Omental fat pad (tissue), 4 donors: ENCODE data around the gene PPIL4. TPM values are rescaled to one million over a fixed set of nuclear protein-coding genes. Genes with fewer than 3 reads are reported as not detected.
"Not testable (repeated sequence)": the region's sequence is repeated elsewhere in the genome, so short reads cannot be mapped to it uniquely, and the experiment has no call there.

Source experiments
- ATAC-seq: fragments of 150-250 bp; one replicate; pipeline ENCODE4 v1.9.1; 2016; ENCODE audit warnings: mild to moderate bottlenecking, moderate library complexity; ENCODE audit not compliant: low FRiP score
- DNase-seq: peaks from one replicate; pipeline ENCODE4 v3.0.0-alpha.2; 2019; ENCODE audit warnings: low spot score
- total RNA-seq, 4 donors: library from RNA; depleted of rRNA; stranded (reverse); fragments of >200 nt; gene quantifications; one replicate each; pipeline ENCODE4 v1.1.0, GENCODE V29; 2016
- TF ChIP-seq, protein P1 (sequence below), 3 donors: fragments of 450-650 bp; IDR thresholded peaks; one replicate each; pipeline ENCODE4 v1.5.1; 2016 to 2017; ENCODE audit warnings: antibody characterized with exemption in 3 of 3, mild to moderate bottlenecking in 3 of 3, moderate library complexity in 2 of 3

PPIL4 gene
- total RNA-seq, 4 donors from 2014 or later = 21.7 to 41.4 (median 30.7) TPM

DNA sequence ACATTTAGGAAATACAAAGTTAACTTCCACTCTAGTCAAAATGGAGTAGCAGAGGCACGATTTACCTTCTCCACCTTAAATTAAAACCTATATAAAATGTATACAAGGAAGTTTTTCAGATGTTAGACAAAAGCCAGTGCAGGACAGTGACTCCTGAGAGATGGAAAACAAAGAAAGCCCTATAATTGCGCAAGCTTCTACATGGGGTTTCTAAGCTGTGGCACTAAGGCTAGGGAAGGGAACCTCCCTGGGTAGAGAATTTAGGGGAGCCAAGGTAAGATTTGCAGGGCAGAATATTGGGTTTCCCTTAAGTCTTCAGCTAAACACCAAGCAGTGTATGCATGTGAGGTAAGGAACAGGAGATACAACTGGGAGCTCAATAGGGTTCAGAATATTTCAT lies 42.6 kb downstream of the PPIL4 start:
- TF ChIP-seq, protein P1, sequence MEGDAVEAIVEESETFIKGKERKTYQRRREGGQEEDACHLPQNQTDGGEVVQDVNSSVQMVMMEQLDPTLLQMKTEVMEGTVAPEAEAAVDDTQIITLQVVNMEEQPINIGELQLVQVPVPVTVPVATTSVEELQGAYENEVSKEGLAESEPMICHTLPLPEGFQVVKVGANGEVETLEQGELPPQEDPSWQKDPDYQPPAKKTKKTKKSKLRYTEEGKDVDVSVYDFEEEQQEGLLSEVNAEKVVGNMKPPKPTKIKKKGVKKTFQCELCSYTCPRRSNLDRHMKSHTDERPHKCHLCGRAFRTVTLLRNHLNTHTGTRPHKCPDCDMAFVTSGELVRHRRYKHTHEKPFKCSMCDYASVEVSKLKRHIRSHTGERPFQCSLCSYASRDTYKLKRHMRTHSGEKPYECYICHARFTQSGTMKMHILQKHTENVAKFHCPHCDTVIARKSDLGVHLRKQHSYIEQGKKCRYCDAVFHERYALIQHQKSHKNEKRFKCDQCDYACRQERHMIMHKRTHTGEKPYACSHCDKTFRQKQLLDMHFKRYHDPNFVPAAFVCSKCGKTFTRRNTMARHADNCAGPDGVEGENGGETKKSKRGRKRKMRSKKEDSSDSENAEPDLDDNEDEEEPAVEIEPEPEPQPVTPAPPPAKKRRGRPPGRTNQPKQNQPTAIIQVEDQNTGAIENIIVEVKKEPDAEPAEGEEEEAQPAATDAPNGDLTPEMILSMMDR (IDR thresholded peaks at IDR 0.05) = no peak
- no peak for ATAC-seq
- no peak for DNase-seq

- DNase-seq = no peak
- no peak for ATAC-seq
- TF ChIP-seq, protein P1 (IDR thresholded peaks at IDR 0.05) = no peak
Measured at GRCh38 chr6:149501768-149502167, 44.1 kb downstream of the PPIL4 start.

GRCh38 chr6:149501201-149501600 lies 44.6 kb downstream of the PPIL4 start:
- no peak for ATAC-seq
- no peak for DNase-seq
- TF ChIP-seq, protein P1 (IDR thresholded peaks at IDR 0.05) = no peak

DNA sequence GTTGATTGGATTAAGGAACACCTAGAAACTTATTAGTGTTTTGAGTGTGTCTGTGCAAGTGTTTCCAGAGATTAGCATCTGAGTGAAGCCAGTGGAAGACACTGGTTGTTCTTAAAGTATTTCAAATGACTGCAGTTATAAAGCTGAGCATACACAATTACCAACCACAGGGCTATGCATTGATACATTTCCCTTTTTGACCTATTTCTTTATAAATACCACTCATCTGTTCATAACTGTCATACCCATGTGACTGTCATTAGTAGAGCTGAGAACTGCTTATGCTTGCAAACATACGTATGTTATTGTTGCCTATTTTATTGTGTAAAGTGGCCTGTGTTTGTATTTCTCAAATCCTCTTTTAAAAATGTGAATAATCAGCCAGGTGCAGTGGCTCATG lies 45.7 kb downstream of the PPIL4 start:
- no peak for DNase-seq

DNA sequence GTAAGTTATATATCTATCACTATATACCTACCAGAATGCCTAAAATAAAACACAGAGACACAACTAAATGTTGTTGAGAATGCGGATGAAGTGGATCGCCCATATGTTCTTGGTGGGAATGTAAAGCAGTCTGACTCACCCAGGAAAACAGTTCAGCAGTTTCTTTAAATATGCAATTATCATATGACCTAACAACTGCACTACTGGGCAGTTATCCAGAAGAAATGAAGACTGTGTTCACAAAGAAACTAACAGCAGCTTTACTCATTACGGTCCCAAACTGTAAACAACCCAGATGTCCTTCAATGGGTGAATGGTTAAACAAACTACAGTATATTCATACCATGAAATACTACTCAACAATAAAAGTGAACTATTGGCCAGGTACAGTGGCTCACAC lies 46.8 kb downstream of the PPIL4 start:
- ATAC-seq (no peak), DNase-seq (no peak)
- TF ChIP-seq, protein P1 (IDR thresholded peaks at IDR 0.05) = no peak

More for the DNA sequence above, 45.7 kb downstream of the PPIL4 start:
- ATAC-seq = no peak
- TF ChIP-seq, protein P1 (IDR thresholded peaks at IDR 0.05) = no peak

DNA sequence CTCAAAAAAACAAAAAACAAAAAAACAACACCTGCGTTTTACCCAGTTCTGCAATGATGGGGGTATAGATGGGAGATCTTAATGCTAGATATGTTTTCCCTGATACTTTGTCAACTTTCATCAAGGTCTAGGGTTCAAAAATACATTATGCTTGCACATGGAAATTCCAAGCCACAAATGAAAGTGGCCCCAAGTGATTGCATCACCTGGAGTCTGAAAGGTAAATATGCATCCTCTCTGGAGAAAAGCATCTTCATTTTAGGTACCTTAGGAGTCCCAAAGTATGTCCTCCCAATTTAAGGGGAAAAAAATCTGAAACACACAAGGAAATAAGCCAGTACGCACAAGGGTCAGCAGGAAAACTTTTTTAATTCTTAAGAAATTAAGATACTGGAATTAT lies 48.5 kb downstream of the PPIL4 start:
- TF ChIP-seq, protein P1 (IDR thresholded peaks at IDR 0.05) = no peak
- DNase-seq (no peak), ATAC-seq (no peak)

GRCh38 chr6:149496597-149496996 lies 49.2 kb downstream of the PPIL4 start:
- DNase-seq, ATAC-seq: not testable (repeated sequence)

GRCh38 chr6:149495349-149496016 lies 50.4 kb downstream of the PPIL4 start:
- not testable (repeated sequence) for DNase-seq

DNA sequence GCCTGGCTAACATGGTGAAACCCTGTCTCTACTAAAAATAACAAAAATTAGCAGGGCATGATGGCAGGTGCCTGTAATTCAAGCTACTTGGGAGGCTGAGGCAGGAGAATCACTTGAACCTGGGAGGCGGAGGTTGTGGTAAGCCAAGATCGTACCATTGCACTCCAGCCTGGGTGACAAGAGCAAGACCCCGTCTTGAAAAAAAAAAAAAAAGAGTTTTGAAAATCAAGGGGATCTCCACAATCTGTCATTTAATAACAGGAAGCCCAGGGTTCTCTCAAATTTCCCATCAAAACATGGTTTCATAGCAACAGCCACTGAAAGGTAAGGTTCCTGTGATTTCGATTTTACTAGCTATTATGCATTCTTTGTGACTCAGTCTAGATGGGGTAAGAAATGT lies 51.0 kb downstream of the PPIL4 start:
- DNase-seq = not testable (repeated sequence)

More at GRCh38 chr6:149495349-149496016, 50.4 kb downstream of the PPIL4 start:
- ATAC-seq = not testable (repeated sequence)

More for the DNA sequence above, 51.0 kb downstream of the PPIL4 start:
- ATAC-seq = not testable (repeated sequence)
